ENCODE measurements around the gene MSL1.

The MSL1 gene

GRCh38 chr17:40173778-40174135, 52.0 kb downstream of the MSL1 start:
- DNase-seq (ENCODE audit: insufficient read length) (no peak), FAIRE-seq (no peak)
- no peak for TF ChIP-seq POLR2A (IDR thresholded peaks at IDR 0.05; ENCODE audit: low read depth, low read length)
- TF ChIP-seq POLR2AphosphoS5 (IDR thresholded peaks at IDR 0.05; ENCODE audit: low read depth, low read length) = no peak
- no peak for TF ChIP-seq TAF1 (IDR thresholded peaks at IDR 0.05; ENCODE audit: borderline replicate concordance, low read depth, low read length)

- no peak for FAIRE-seq
- no peak for DNase-seq (ENCODE audit: insufficient read length)
These were observed 52.7 kb downstream of the MSL1 start for GRCh38 chr17:40174514-40174913.

GRCh38 chr17:40175928-40176753, 54.4 kb downstream of the MSL1 start:
- TF ChIP-seq POLR2A (IDR thresholded peaks at IDR 0.05; ENCODE audit: low read depth, low read length) = no peak
- TF ChIP-seq TAF1 (IDR thresholded peaks at IDR 0.05; ENCODE audit: borderline replicate concordance, low read depth, low read length) = no peak
- no peak for TF ChIP-seq POLR2AphosphoS5 (IDR thresholded peaks at IDR 0.05; ENCODE audit: low read depth, low read length)
- FAIRE-seq (no peak), DNase-seq (ENCODE audit: insufficient read length) (no peak)

More at GRCh38 chr17:40174514-40174913, 52.7 kb downstream of the MSL1 start:
- TF ChIP-seq POLR2AphosphoS5 (IDR thresholded peaks at IDR 0.05; ENCODE audit: low read depth, low read length) (no peak), POLR2A (IDR thresholded peaks at IDR 0.05; ENCODE audit: low read depth, low read length) (no peak), TAF1 (IDR thresholded peaks at IDR 0.05; ENCODE audit: borderline replicate concordance, low read depth, low read length) (no peak)

GRCh38 chr17:40176754-40177110, 55.0 kb downstream of the MSL1 start:
- TF ChIP-seq POLR2A (IDR thresholded peaks at IDR 0.05; ENCODE audit: low read depth, low read length) (no peak), TAF1 (IDR thresholded peaks at IDR 0.05; ENCODE audit: borderline replicate concordance, low read depth, low read length) (no peak), POLR2AphosphoS5 (IDR thresholded peaks at IDR 0.05; ENCODE audit: low read depth, low read length) (no peak)
- DNase-seq (ENCODE audit: insufficient read length) (no peak), FAIRE-seq (peak; percentile 21)

- peak; percentile 85 for FAIRE-seq
- DNase-seq (ENCODE audit: insufficient read length) = peak; percentile 85
- TF ChIP-seq POLR2AphosphoS5 (IDR thresholded peaks at IDR 0.05; ENCODE audit: low read depth, low read length) = no peak
- no peak for TF ChIP-seq POLR2A (IDR thresholded peaks at IDR 0.05; ENCODE audit: low read depth, low read length)
- TF ChIP-seq TAF1 (IDR thresholded peaks at IDR 0.05; ENCODE audit: borderline replicate concordance, low read depth, low read length) = no peak
These were observed 55.6 kb downstream of the MSL1 start, which contains the start of gene RAPGEFL1 for GRCh38 chr17:40177275-40177874. Gene RAPGEFL1, plus strand, starts transcription at chr17:40177470. Its CDS starts 392 bp downstream, at chr17:40177862.

GRCh38 chr17:40178021-40178601, 56.3 kb downstream of the MSL1 start:
- no peak for TF ChIP-seq POLR2A (IDR thresholded peaks at IDR 0.05; ENCODE audit: low read depth, low read length)
- TF ChIP-seq POLR2AphosphoS5 (IDR thresholded peaks at IDR 0.05; ENCODE audit: low read depth, low read length) = no peak
- TF ChIP-seq TAF1 (IDR thresholded peaks at IDR 0.05; ENCODE audit: borderline replicate concordance, low read depth, low read length) = no peak
- DNase-seq (ENCODE audit: insufficient read length) (no peak), FAIRE-seq (no peak)

- TF ChIP-seq POLR2AphosphoS5 (IDR thresholded peaks at IDR 0.05; ENCODE audit: low read depth, low read length) (no peak), TAF1 (IDR thresholded peaks at IDR 0.05; ENCODE audit: borderline replicate concordance, low read depth, low read length) (no peak), POLR2A (IDR thresholded peaks at IDR 0.05; ENCODE audit: low read depth, low read length) (no peak)
- DNase-seq (ENCODE audit: insufficient read length) = no peak
- no peak for FAIRE-seq
These were observed 56.9 kb downstream of the MSL1 start for GRCh38 chr17:40178660-40179059.

GRCh38 chr17:40179923-40180659, 58.3 kb downstream of the MSL1 start:
- FAIRE-seq (no peak), DNase-seq (ENCODE audit: insufficient read length) (no peak)
- TF ChIP-seq POLR2A (IDR thresholded peaks at IDR 0.05; ENCODE audit: low read depth, low read length) (no peak), POLR2AphosphoS5 (IDR thresholded peaks at IDR 0.05; ENCODE audit: low read depth, low read length) (no peak), TAF1 (IDR thresholded peaks at IDR 0.05; ENCODE audit: borderline replicate concordance, low read depth, low read length) (no peak)

- FAIRE-seq (no peak), DNase-seq (ENCODE audit: insufficient read length) (no peak)
- no peak for TF ChIP-seq POLR2A (IDR thresholded peaks at IDR 0.05; ENCODE audit: low read depth, low read length)
- no peak for TF ChIP-seq TAF1 (IDR thresholded peaks at IDR 0.05; ENCODE audit: borderline replicate concordance, low read depth, low read length)
- no peak for TF ChIP-seq POLR2AphosphoS5 (IDR thresholded peaks at IDR 0.05; ENCODE audit: low read depth, low read length)
These were observed 58.9 kb downstream of the MSL1 start for GRCh38 chr17:40180694-40181093.

- no peak for FAIRE-seq
- no peak for TF ChIP-seq POLR2AphosphoS5 (IDR thresholded peaks at IDR 0.05; ENCODE audit: low read depth, low read length)
- no peak for TF ChIP-seq POLR2A (IDR thresholded peaks at IDR 0.05; ENCODE audit: low read depth, low read length)
- TF ChIP-seq TAF1 (IDR thresholded peaks at IDR 0.05; ENCODE audit: borderline replicate concordance, low read depth, low read length) = no peak
- DNase-seq (ENCODE audit: insufficient read length) = no peak
These were observed 59.4 kb downstream of the MSL1 start for GRCh38 chr17:40181205-40181604.

- FAIRE-seq (no peak), DNase-seq (ENCODE audit: insufficient read length) (no peak)
- no peak for TF ChIP-seq POLR2A (IDR thresholded peaks at IDR 0.05; ENCODE audit: low read depth, low read length)
- TF ChIP-seq TAF1 (IDR thresholded peaks at IDR 0.05; ENCODE audit: borderline replicate concordance, low read depth, low read length) = no peak
- no peak for TF ChIP-seq POLR2AphosphoS5 (IDR thresholded peaks at IDR 0.05; ENCODE audit: low read depth, low read length)
These were observed 60.8 kb downstream of the MSL1 start for GRCh38 chr17:40182606-40183005.
